GM21447 (cell line): ENCODE measurements around the gene NFKBIB.

ENCODE experiments used
- ATAC-seq: cut with Tn5 transposase; IDR thresholded peaks from one replicate; pipeline ENCODE4 v1.9.1; 2021; ENCODE audit not compliant: unreplicated experiment

NFKBIB gene

GRCh38 chr19:38904581-38905539, 5.1 kb downstream of the NFKBIB start:
- no peak for ATAC-seq

DNA sequence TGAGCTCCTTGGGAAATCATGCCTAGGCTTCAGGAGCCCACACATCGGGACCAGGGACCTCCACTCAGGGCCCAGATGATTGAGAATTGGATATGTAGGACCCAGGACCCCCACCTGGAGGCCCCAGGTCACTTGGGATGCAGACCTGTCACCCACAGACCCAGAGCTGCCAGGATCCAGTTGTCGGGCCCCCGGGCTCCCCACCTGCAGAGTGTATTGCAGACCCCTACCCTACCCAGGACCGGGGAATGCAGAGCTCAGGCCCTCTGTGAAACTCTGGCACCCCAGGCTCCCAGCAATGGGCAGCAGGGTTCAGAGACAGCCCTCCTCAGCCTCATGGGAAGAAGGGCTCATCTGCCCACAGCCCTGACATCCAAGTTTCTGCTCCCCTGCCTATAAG, 5.9 kb downstream of the NFKBIB start:
- ATAC-seq, result no peak

DNA sequence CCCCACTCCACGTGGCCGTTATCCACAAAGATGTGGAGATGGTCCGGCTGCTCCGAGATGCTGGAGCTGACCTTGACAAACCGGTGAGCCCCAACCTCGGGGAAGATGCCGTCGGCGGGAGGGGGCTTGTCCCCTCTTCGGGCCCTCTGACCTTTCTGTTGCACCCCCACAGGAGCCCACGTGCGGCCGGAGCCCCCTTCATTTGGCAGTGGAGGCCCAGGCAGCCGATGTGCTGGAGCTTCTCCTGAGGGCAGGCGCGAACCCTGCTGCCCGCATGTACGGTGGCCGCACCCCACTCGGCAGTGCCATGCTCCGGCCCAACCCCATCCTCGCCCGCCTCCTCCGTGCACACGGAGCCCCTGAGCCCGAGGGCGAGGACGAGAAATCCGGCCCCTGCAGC, 7.5 kb downstream of the NFKBIB start:
- ATAC-seq, result no peak

DNA sequence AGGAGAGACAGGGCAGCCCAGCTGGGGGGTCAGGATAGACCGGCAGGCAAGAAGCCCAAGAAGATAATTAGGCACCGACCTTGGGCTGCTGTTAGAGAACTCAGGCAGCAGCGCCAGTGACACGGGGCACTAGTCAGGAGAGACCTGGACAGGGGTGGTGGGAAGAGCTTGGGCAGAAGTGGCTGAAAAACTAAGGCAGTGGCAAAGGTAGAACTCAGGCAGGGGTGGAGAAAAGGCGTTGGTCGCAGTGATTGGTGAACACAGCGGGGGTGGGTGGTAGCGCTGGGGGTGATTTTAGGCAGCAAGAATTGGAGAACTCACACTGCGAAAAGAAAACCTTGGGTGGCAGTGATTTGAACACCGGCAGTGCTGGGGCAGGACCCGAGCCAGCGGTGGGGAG, 7.9 kb downstream of the NFKBIB start:
- no peak for ATAC-seq

DNA sequence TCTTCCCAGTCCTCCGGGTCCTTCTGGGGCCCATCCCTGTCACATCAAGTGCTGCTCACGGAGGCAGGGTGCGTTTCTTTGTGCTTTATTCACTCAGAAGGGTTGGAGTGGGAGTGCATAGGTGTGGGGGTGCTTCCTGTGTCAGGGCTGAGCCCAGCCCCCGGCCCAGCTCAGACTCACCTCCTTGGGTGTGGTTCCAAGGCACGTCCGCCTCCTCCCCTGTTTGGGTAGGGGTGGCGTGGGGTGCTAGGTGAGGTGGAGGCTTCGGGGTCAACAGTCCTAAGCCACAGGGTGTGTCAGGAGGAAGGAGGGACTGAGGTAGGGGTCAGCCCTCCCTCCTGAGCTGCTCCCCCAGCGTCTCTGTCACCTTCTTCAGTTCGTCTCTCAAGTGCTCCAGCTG, 9.1 kb downstream of the NFKBIB start:
- no peak for ATAC-seq

- ATAC-seq, result no peak
Measured at GRCh38 chr19:38910488-38910887, 10.7 kb downstream of the NFKBIB start.

- no peak for ATAC-seq
Measured at GRCh38 chr19:38911388-38912001, 11.7 kb downstream of the NFKBIB start.

DNA sequence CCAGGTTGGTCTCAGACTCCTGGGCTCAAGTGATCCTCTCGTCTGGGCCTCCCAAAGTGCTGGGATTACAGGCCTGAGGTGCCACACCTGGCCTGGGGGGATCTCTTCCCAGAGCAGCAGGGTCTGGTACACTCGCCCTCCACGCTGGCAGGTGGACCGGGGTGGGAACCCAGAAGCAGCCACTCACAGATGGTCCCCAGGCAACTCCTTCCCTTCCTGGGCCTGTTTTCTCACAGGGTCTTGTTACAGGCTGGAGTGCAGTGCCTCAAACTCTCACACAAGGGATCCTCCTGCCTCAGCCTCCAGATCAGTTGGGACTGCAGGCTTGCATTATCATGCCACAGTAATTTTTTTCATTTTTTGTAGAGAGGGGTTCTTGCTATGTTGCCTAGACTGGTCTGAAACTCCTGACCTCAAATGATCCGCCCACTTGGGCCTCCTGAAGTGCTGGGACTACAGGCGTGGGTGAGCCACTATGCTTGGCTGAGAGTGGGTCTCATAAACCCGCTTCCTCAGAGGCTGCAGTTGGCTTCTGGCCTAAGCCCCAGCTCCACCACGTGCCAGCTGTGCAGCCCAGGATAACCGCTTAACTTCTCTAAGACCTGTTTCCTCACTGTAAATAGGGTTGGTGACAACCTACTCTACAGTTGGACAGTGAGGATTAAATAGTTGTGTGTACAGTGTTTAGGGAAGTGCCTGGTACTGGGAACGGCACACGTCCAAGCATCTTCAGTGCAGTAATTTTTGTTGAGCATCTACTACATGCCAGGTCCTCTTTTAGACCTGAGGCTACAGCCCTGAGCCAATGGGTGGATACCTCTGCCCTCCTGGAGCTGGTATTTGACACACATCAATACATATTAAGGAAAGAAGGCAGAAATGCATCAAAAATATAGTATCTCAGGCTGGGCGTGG, 13.1 kb downstream of the NFKBIB start:
- no peak for ATAC-seq

GRCh38 chr19:38913958-38914357, 14.2 kb downstream of the NFKBIB start:
- ATAC-seq, result no peak

DNA sequence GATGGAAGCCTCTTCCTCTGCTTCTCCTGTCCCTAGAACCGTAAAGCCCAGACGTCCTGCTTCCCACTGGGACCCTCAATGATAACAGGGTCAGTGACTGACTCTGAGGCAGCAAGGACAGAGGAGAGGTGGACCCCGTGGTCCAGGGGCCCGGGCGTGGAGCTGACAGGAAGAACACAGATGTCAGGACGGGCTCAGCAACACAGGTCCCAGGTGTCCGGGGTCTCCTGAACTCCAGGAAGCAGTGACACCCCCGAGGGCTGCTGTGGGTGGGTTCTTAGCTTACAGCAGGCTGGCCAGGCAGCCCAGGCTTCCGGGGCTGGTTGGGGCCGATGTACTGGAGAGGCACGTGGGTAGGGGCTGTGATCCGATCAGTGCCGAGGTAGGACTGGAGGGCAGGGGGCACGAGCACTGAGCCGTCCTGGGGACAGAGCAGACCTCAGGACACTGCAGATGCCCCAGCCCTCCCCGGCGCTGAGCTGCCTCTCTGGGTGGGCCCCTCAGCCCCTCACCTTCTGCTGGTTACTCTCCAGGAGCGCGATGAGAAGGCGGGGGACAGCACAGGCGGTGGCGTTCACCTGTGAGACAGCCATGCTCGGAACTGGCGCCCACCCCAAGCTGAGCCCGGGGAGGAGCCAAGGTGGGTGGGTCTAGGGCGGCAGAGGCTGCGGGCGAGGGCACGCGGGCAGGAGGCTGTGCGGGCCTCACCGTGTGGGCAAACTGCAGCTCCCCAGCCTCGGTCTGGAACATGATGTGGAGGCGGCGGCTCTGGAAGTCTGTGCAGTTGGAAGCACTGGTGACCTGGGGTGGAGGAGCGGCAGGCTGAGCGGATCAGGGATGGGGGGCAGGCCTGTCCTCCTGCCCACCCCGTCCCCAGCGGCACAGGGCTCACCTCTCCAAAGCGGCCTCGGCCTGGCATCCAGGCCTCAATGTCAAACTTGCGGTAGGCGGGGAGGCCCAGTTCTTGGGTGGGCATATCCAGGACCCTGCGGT, 15.9 kb downstream of the NFKBIB start:
- no peak for ATAC-seq

DNA sequence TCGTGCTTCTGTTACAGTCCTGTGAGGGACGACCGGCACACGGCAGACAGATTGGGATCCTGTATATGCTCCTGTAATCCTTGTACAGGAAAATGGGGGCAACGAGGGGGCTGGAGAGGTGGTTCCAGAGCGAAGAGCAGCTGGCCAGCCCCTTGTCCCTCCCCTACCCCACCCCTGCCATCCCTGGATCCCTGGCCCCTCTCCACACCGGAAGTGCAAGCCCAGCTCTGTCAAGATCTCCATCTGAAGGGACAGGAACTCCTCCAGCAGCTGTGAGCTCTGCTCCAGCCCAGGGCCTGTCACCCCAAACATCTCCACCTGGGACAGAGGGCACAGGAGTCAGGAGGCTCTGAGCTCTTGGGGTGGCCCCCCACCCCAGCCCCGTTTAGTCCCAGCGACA, 17.7 kb downstream of the NFKBIB start:
- ATAC-seq, result no peak

DNA sequence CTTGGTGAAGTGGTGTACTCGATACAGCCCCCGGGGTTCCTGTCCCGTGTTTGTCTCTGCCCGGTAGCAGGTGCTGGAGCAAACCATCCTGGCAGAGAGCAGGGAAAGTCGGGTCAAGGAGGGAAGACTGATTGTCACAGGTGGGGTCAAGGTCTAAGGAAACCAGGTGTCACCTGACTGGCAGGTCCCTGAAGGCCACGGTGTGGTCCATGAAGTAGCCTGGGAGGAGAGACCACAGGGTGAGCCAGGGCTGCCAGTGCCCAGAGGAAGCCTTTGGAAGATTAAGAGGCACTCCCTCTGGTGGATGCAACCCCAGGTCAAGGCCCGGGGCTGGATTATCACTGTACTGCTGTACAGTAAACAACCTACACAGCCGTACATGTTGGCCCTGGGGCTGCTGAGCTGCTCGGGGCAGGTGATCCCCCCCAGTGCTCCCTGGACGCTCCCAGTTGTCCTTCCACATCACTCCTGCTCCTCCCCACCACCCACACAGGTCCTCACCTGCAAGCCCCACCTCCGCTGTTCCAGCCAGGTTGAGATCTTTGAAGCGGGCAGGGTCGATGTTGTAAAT, 18.2 kb downstream of the NFKBIB start:
- no peak for ATAC-seq

- ATAC-seq, result no peak
Measured at GRCh38 chr19:38918526-38918925, 18.8 kb downstream of the NFKBIB start.

- ATAC-seq, result no peak
Measured at GRCh38 chr19:38919837-38920601, 20.2 kb downstream of the NFKBIB start.

- ATAC-seq, result no peak
Measured at GRCh38 chr19:38920602-38921419, 21.0 kb downstream of the NFKBIB start.

DNA sequence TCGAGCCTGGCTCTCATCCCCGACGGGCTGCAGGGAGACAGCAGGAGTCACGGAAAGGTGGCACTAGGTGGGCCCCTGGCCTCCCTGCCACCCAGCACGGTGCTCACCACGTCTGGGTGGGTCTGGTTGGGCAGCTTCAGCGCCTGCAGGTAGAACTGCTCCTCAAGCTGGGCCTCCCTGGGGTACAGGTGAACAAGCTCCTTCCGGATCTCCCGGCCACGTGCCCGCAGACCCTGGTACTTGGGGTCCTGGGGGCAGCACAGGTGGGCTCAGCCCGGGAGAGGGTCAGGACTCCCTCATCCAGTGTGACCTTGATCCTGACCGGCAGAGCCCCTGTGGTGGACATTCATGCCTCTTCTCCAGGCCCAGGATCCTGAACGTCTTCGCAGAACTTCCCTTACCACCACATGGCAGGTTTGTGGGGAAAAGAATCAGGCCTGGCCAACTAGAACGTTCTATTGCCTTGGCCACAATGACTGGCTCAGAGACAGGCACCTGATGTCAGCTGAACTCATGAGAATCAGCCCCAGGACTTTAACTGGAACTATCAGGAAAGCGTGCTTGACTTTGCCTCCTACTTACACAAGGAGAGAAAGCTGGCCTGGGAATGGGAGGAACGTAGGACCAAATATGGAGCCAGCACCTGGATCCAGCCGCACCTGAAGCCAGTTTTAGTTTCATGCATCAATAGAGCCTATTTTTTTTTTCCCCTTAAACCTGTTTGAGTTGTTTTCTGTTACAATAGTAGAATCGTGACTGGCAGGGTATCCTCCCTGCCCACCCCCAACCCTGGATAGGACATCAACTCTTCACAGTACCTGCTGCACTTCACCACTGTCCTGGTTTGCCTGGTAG, 21.9 kb downstream of the NFKBIB start:
- ATAC-seq, result no peak

DNA sequence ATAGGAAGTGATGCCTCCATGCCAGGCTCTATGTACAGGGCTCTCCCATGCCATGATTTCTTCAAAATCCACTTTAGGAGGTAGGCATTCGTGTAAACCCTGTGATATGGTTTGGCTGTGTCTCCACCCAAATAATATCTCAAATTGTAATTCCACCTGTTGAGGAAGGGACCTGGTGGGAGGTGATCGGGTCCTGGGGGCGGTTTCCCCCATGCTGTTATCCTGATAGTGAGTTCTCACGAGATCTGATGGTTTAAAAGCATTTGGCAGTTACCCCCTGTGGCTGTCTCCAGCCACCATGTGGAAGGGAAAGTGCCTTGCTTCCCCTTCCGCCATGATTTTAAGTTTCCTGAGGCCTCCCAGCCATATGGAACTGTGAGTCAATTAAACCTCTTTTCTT, 22.7 kb downstream of the NFKBIB start:
- ATAC-seq, result no peak
